Osteoblast (primary cell): ENCODE measurements around the gene ABCG1. TPM values are rescaled to one million over a fixed set of nuclear protein-coding genes. Genes with fewer than 3 reads are reported as not detected.

ENCODE experiments used
- DNase-seq: peaks from one replicate; pipeline ENCODE4 v3.0.0; 2011; ENCODE audit warnings: low spot score, mixed read lengths; ENCODE audit not compliant: insufficient read length; ENCODE audit errors: missing footprints
- H2AFZ ChIP-seq: 2 replicates; pipeline ENCODE4 v1.6.0; 2011; ENCODE audit warnings: mild to moderate bottlenecking, low read length
- H3K27ac ChIP-seq: 2 replicates; pipeline ENCODE4 v1.5.1; 2011; ENCODE audit warnings: mild to moderate bottlenecking, low read depth, low read length, moderate library complexity
- H3K27me3 ChIP-seq: 2 replicates; pipeline ENCODE4 v1.6.0; 2012; ENCODE audit warnings: mild to moderate bottlenecking, control low read depth, inconsistent platforms, low read length, moderate library complexity; ENCODE audit not compliant: insufficient read depth
- H3K36me3 ChIP-seq: 2 replicates; pipeline ENCODE4 v1.5.1; 2011; ENCODE audit warnings: mild to moderate bottlenecking, low read length, control low read depth, moderate library complexity; ENCODE audit not compliant: insufficient read depth
- H3K4me1 ChIP-seq: 2 replicates; pipeline ENCODE4 v1.5.1; 2011; ENCODE audit warnings: mild to moderate bottlenecking, low read length, control low read depth, moderate library complexity; ENCODE audit not compliant: insufficient read depth
- H3K4me2 ChIP-seq: 2 replicates; pipeline ENCODE4 v1.6.0; 2011; ENCODE audit warnings: mild to moderate bottlenecking, low read length; ENCODE audit not compliant: insufficient read depth
- H3K4me3 ChIP-seq: fragments of 200-600 bp; sonication (generic); 3 replicates; pipeline ENCODE4 v1.5.1; 2012; ENCODE audit warnings: mild to moderate bottlenecking, low read length, inconsistent platforms; ENCODE audit not compliant: insufficient read depth
- H3K79me2 ChIP-seq: 2 replicates; pipeline ENCODE4 v1.6.0; 2012; ENCODE audit warnings: mild to moderate bottlenecking, low read length, control low read depth, inconsistent platforms; ENCODE audit not compliant: insufficient read depth
- H3K9me3 ChIP-seq: 2 replicates; pipeline ENCODE4 v1.5.1; 2011; ENCODE audit warnings: low read depth, low read length, control low read depth
- H4K20me1 ChIP-seq: 2 replicates; pipeline ENCODE4 v1.6.0; 2012; ENCODE audit warnings: mild to moderate bottlenecking, low read length, control low read depth; ENCODE audit not compliant: insufficient read depth
- total RNA-seq: library from RNA; depleted of rRNA; stranded (reverse); fragments of >200 nt; gene quantifications from 2 replicates; pipeline ENCODE4 v1.2.3, GENCODE V29; 2012
- TF ChIP-seq, protein P1 (sequence below): IDR thresholded peaks from 2 replicates; pipeline ENCODE4 v1.5.1; 2011; ENCODE audit warnings: mild to moderate bottlenecking, low read depth, low read length, moderate library complexity; ENCODE audit errors: extremely low read depth

ABCG1 gene
- total RNA-seq, 1 donor, result 0.72 TPM

DNA sequence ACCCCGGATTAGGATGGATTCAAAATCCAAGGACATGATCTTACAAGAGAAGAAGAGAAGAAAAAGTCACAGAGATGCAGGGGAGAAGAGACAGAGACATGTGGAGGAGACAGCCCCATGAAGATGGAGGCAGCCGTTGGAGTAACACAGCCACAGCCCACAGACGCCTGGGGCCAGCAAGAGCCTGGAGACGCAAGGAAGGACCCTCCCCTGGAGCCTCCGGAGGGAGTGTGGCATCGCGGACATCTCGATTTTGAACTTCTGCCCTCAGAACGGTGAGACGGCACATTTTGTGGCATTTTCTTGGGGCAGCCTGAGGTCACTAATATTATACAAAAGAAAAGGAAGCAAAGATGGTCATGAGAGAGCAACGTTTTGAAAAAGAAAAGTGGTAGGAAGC, 28.8 kb downstream of the ABCG1 start:
- TF ChIP-seq, protein P1, sequence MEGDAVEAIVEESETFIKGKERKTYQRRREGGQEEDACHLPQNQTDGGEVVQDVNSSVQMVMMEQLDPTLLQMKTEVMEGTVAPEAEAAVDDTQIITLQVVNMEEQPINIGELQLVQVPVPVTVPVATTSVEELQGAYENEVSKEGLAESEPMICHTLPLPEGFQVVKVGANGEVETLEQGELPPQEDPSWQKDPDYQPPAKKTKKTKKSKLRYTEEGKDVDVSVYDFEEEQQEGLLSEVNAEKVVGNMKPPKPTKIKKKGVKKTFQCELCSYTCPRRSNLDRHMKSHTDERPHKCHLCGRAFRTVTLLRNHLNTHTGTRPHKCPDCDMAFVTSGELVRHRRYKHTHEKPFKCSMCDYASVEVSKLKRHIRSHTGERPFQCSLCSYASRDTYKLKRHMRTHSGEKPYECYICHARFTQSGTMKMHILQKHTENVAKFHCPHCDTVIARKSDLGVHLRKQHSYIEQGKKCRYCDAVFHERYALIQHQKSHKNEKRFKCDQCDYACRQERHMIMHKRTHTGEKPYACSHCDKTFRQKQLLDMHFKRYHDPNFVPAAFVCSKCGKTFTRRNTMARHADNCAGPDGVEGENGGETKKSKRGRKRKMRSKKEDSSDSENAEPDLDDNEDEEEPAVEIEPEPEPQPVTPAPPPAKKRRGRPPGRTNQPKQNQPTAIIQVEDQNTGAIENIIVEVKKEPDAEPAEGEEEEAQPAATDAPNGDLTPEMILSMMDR, result no peak
- no peak overlapping the region for H3K4me2 ChIP-seq
- no peaks in the 10 kb centered on the region for H3K36me3 ChIP-seq
- H3K27ac ChIP-seq, result no peak overlapping the region
- DNase-seq, result no peak
- H3K4me1 ChIP-seq, result no peaks in the 10 kb centered on the region
- H4K20me1 ChIP-seq, result no peaks in the 10 kb centered on the region
- no peak overlapping the region for H2AFZ ChIP-seq
- H3K79me2 ChIP-seq, result no peaks in the 10 kb centered on the region
- no peaks in the 10 kb centered on the region for H3K9me3 ChIP-seq
- no peak overlapping the region for H3K4me3 ChIP-seq
- peaks cover 9% of the 10 kb centered on the region for H3K27me3 ChIP-seq

DNA sequence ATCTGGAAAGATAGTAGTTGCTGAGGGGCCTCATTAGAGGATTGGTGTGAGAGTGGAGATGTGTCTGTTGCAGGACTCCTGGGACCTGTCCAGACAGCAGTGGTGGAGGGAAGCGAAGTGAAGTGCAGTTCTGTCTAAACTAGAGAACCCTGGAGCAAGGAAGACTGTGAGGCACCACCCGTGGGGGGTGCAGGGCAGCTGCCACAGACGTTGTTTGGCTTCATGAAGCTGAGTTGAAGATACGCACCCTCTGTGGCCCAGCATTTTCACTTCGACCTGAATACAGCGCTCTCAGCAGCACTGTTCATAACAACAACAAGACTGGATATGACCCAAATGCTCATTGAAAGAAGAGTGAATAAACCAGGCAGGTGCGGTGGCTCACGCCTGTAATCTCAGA, 29.3 kb downstream of the ABCG1 start:
- no peaks in the 10 kb centered on the region for H3K4me1 ChIP-seq
- no peaks in the 10 kb centered on the region for H3K36me3 ChIP-seq
- TF ChIP-seq, protein P1, result no peak
- no peak overlapping the region for H3K4me3 ChIP-seq
- no peaks in the 10 kb centered on the region for H3K9me3 ChIP-seq
- no peak for DNase-seq
- H3K4me2 ChIP-seq, result no peak overlapping the region
- H3K79me2 ChIP-seq, result no peaks in the 10 kb centered on the region
- H3K27me3 ChIP-seq, result peaks cover 9% of the 10 kb centered on the region
- H4K20me1 ChIP-seq, result no peaks in the 10 kb centered on the region
- H3K27ac ChIP-seq, result no peak overlapping the region
- H2AFZ ChIP-seq, result no peak overlapping the region

DNA sequence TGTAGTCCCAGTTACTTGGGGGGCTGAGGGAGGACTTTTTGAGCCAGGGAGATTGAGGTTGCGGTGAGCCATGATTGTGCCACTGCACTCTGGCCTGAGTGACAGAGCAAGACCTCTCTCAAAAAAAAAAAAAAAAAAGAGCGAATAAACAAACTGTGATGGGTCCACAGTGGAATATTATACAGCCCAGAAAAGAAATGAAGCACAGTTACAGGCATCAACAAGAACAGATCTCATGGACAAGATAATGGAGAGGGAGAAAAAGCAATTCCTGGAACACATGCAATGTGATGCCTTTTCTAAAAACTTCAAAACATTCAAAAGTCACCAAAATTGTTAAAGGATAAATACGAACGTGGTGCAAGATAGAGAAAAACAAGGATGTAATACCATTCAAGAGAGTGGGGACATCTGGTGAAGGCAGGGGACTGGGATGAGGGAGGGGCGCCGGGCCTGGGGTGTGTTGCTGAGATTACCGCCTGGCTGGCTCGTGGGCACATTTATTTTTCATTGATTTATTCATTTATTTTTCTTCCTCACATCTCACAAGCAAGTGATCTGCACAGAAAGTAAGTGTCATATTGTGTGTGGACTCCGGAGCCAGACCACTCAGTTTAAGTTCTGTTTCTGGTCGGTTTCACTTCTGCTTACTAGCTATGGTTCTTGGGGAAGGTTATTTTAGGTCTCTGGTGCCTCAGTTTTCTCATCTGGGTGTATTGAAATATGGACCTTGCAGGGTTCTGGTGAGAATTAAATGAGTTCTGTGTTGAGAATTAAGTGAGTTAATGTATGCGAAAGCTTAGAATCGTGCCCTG, 30.1 kb downstream of the ABCG1 start:
- DNase-seq, result no peak
- Histone ChIP-seq H3K9me3 (no peaks in the 10 kb centered on the region), H3K4me1 (no peaks in the 10 kb centered on the region), H3K4me3 (no peak overlapping the region), H3K27ac (no peak overlapping the region), H3K27me3 (peaks cover 9% of the 10 kb centered on the region), H2AFZ (no peak overlapping the region), H3K4me2 (no peak overlapping the region), H3K79me2 (no peaks in the 10 kb centered on the region), H3K36me3 (no peaks in the 10 kb centered on the region), H4K20me1 (no peaks in the 10 kb centered on the region)
- TF ChIP-seq, protein P1, result no peak
